Fibroblast of mammary gland (primary cell): Measurements from ENCODE around the gene ACSL1.

Experiments used
- DNase-seq: peaks from one replicate; pipeline ENCODE4 v3.0.0-alpha.2; 2010; ENCODE audit warnings: low read depth
- H3K4me3 ChIP-seq: 2 replicates; pipeline ENCODE4 v1.5.1; 2011; ENCODE audit warnings: low read depth, mild to moderate bottlenecking, low read length, moderate library complexity; ENCODE audit not compliant: control insufficient read depth
- CTCF ChIP-seq: conservative IDR thresholded peaks from 2 replicates; pipeline ENCODE4 v1.5.1; 2011; ENCODE audit warnings: low read depth, low read length, inconsistent platforms; ENCODE audit not compliant: control insufficient read depth, insufficient read depth

The ACSL1 gene

GRCh38 chr4:184804621-184805020 is 21.1 kb downstream of the ACSL1 start:
- DNase-seq = no peak

GRCh38 chr4:184803874-184804273 is 21.9 kb downstream of the ACSL1 start:
- no peak for DNase-seq
- no peak for TF ChIP-seq CTCF
- H3K4me3 ChIP-seq = no peak overlapping the region

More at GRCh38 chr4:184804621-184805020, 21.1 kb downstream of the ACSL1 start:
- TF ChIP-seq CTCF = no peak
- no peak overlapping the region for H3K4me3 ChIP-seq

- H3K4me3 ChIP-seq = no peak overlapping the region
- no peak for DNase-seq
- TF ChIP-seq CTCF = no peak
Observed at GRCh38 chr4:184803133-184803532, 22.6 kb downstream of the ACSL1 start.

GRCh38 chr4:184802697-184803015 is 23.1 kb downstream of the ACSL1 start:
- peak; percentile 27 for DNase-seq
- H3K4me3 ChIP-seq = no peak overlapping the region

GRCh38 chr4:184801781-184802696 is 23.7 kb downstream of the ACSL1 start:
- TF ChIP-seq CTCF = no peak
- DNase-seq = peak; percentile 75
- H3K4me3 ChIP-seq = no peak overlapping the region

More at GRCh38 chr4:184802697-184803015, 23.1 kb downstream of the ACSL1 start:
- TF ChIP-seq CTCF = no peak

- no peak for DNase-seq
- TF ChIP-seq CTCF = no peak
- no peak overlapping the region for H3K4me3 ChIP-seq
Observed at GRCh38 chr4:184798504-184798903, 27.3 kb downstream of the ACSL1 start.
